GM21529 (cell line): ENCODE data around the gene MYORG.
A peak's percentile ranks its signal among the peaks of the same experiment; 100 is the strongest.

Source experiments
- ATAC-seq: cut with Tn5 transposase; IDR thresholded peaks from one replicate; pipeline ENCODE4 v1.9.1; 2021; ENCODE audit not compliant: unreplicated experiment

Gene MYORG

GRCh38 chr9:34335376-34335775 is 41.3 kb downstream of the MYORG start:
- no peak for ATAC-seq

GRCh38 chr9:34334916-34335315 is 41.8 kb downstream of the MYORG start:
- no peak for ATAC-seq

- ATAC-seq = no peak
Observed at GRCh38 chr9:34334337-34334824, 42.3 kb downstream of the MYORG start.

GRCh38 chr9:34333836-34334235 is 42.9 kb downstream of the MYORG start:
- no peak for ATAC-seq

GRCh38 chr9:34332076-34332964 is 44.4 kb downstream of the MYORG start:
- ATAC-seq = no peak

- ATAC-seq = no peak
Observed at GRCh38 chr9:34331196-34331595, 45.5 kb downstream of the MYORG start.

- ATAC-seq = peak; percentile 93
Observed at GRCh38 chr9:34328987-34329832, 47.5 kb downstream of the MYORG start, which contains the start of the genes KIF24 and NUDT2. TSS of gene KIF24 (minus strand) at chr9:34329268. CDS start at chr9:34311346, 17,922 bp downstream. TSS of gene NUDT2 (plus strand) at chr9:34329569. CDS start at chr9:34339040, 9,471 bp downstream.

GRCh38 chr9:34328500-34328986 is 48.2 kb downstream of the MYORG start:
- ATAC-seq = no peak

GRCh38 chr9:34326690-34327089 is 50.0 kb downstream of the MYORG start:
- ATAC-seq = no peak

- no peak for ATAC-seq
Observed at GRCh38 chr9:34322899-34323591, 53.7 kb downstream of the MYORG start.

GRCh38 chr9:34321451-34321850 is 55.2 kb downstream of the MYORG start:
- ATAC-seq = no peak

- ATAC-seq = no peak
Observed at GRCh38 chr9:34318163-34318790, 58.4 kb downstream of the MYORG start.

GRCh38 chr9:34317436-34317835 is 59.3 kb downstream of the MYORG start:
- no peak for ATAC-seq
